Measurements from ENCODE around the gene BMP7. TPM values are rescaled to one million over a fixed set of nuclear protein-coding genes. Genes with fewer than 3 reads are reported as not detected.

Gene BMP7
- polyA plus RNA-seq, 1 donor from 2014 or later, result not detected

DNA sequence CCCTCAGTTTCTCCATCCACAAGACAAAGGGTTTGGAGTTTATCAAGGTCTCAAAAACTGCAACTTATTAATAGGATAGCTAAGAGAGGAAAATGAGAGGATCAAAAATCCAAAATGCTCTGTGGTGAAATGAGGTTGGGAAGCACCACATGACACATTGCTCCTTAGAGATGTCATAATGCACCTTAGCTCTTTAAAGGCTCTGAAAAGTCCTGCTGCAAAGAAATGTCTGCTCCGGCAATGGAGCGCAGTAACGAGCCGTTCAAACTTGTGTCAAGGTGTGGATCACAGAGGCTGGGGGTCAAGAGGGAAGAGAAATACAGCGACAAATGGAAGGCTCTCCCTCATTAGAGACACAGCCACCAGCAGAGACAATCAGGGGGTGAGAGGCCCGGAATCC lies 53.1 kb downstream of the BMP7 start:
- Mint-ChIP-seq H3K4me3 (no peak overlapping the region), H3K36me3 (no peaks in the 10 kb centered on the region), H3K4me1 (no peaks in the 10 kb centered on the region), H3K27me3 (peaks cover 14% of the 10 kb centered on the region), H3K9me3 (no peaks in the 10 kb centered on the region), H3K27ac (no peak overlapping the region)

DNA sequence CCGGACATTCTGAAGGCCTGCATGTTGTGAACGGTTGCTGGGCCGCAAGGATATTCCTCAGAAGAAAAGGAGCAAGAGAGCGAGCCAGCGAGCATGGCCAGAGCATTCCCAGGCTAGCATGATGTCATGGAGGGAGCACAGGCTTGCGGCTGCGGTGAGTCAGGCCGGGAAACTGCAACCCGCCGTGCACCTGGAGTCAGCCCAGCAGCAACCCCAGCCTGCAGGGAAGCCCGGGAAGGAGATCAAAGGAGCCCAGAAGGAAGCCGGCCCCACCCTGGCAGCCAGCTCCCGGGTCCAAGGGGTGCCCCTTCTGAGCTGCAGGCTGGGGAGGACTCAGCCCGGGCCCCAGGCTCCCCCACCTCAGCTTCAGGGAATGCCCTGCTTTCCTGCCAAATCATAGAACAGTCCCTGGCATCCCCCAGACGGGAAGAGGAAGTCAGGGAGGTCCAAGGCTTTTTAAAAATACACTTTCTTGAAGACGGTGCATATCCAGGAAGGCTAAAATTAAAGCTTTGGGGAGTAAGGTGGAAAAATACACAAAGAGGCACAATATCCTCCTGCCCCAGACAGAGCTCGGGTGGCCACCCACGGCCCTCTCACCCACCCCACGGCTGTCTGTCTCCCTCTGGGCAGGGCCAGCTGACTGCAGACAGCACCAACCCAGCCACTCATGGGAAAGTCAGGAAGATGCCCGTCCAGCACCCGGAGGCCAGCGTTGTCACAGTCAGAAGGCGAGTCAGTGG lies 53.7 kb downstream of the BMP7 start:
- no peaks in the 10 kb centered on the region for H3K4me1 Mint-ChIP-seq
- peaks cover 14% of the 10 kb centered on the region for H3K27me3 Mint-ChIP-seq
- H3K4me3 Mint-ChIP-seq, result no peak overlapping the region
- no peak overlapping the region for H3K27ac Mint-ChIP-seq
- H3K9me3 Mint-ChIP-seq, result no peaks in the 10 kb centered on the region
- H3K36me3 Mint-ChIP-seq, result no peaks in the 10 kb centered on the region

DNA sequence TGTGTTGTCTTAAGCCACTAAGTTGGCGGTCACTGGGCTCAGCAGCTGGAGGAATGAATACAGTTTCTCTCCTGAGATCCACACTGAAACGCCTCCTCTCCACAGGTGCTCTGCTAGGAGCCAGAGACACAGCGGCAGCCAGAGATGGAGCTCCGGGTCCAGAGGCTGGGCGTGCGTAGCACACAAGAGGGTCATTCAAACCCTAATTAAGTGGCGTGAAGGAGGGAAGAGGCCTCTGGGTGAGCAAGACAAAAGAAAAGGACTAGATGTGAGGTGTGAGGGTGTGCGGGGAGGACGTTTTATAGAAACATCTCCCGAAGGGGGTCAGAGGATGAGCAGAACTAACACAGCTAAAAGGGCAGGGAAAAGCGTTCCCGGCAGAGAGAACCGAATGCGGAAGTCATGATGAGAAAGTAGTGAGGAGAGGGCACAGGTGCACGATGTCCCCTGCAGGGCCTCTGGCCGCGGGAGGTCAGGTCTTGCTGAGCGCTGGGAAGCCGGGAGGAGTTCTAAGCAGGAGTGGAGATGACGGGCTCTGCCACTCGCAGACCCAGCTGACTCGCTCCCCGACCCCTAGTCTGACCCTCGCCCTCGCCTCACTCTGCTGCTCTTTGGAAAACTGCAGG lies 54.4 kb downstream of the BMP7 start:
- H3K36me3 Mint-ChIP-seq, result no peaks in the 10 kb centered on the region
- H3K4me3 Mint-ChIP-seq, result no peak overlapping the region
- H3K27ac Mint-ChIP-seq, result no peak overlapping the region
- no peaks in the 10 kb centered on the region for H3K4me1 Mint-ChIP-seq
- H3K27me3 Mint-ChIP-seq, result peaks cover 14% of the 10 kb centered on the region
- peaks cover 0 to 2% (median 0%) of the 10 kb centered on the region in 3 donors for H3K9me3 Mint-ChIP-seq

DNA sequence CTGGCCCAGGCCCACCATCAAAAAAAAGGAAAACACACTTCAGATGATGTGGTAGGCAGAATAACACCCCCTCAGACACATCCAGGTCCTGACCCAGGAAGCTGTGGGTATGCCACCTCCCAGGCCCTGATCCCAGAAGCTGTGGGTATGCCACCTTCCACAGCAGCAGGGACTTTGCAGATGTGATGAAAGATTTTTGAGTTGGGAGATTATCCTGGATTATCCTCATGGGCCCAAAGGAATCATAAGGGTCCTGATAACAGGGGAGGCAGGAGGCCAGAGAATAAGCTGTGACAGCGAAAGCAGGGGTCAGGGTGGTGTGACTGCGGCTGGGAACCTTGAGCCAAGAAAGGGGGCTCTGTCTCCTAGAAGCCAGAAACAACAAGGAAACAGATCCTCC lies 55.0 kb downstream of the BMP7 start:
- Mint-ChIP-seq H3K36me3 (no peaks in the 10 kb centered on the region), H3K9me3 (peaks cover 0 to 4% (median 0%) of the 10 kb centered on the region in 3 donors), H3K4me3 (no peak overlapping the region), H3K27me3 (peaks cover 14% of the 10 kb centered on the region), H3K4me1 (no peaks in the 10 kb centered on the region), H3K27ac (no peak overlapping the region)

DNA sequence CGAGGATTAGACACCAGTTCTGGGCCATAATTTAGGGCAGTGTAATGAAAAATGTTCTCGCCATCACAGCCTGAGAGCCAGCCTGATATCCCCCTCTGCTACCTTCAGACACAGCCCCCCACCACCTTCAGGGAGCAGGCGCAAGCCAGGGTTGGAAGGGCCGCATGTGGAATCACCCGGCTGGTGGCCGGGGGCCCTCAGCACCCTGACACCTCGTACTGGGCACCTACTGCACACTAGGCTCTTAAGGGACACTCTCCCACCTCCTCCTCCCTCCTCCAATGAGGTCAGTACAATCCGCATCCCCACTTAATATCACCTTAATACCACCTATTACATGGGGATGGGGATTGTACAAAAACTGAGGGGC lies 55.5 kb downstream of the BMP7 start:
- Mint-ChIP-seq H3K27ac (no peak overlapping the region), H3K9me3 (peaks cover 0 to 4% (median 2%) of the 10 kb centered on the region in 3 donors), H3K27me3 (peaks cover 13% of the 10 kb centered on the region), H3K4me1 (no peaks in the 10 kb centered on the region), H3K36me3 (no peaks in the 10 kb centered on the region), H3K4me3 (no peak overlapping the region)

DNA sequence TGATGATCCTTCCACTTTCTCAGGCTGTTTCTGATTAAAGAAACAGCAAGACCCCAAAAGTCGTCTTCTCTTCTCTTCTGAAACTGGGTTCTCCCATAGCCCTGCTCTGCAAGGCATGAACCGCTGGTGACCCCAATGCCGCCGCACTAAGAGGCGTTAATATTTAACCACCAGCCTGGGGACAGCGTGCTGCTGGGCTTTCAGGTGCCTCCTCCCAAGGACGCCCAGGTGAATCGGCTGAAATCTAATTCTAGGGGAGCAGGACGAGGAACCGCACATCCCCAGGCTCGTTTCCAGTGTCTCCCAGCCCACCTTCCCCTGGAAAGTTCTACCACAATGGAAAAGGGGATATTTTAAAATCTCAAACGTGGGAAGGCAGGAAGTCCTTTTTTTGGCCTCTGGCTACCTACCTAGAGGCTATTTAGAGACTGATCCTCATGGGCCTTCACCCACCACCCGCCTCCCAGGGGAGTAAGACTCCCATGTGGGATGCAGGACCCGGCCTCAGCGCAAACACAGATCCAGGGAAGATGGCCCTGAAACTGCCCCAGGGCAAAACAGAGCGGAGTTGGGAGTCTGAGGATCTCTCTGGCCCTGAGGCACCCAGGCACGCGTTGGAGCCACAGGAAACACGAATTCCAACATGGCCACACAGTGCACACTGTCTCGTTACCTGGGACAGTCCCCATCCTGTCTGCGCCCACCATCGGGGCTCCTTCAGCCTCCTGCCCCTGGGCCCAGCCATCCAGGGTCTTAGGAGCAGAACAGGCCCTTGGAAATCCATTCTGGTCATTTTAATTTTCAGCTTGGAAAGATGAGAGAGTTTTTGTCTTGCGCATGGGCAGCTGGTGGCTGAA lies 56.2 kb downstream of the BMP7 start:
- Mint-ChIP-seq H3K27me3 (peaks cover 12% of the 10 kb centered on the region), H3K9me3 (peaks cover 0 to 6% (median 4%) of the 10 kb centered on the region in 3 donors), H3K4me1 (no peaks in the 10 kb centered on the region), H3K36me3 (no peaks in the 10 kb centered on the region), H3K27ac (no peak overlapping the region), H3K4me3 (no peak overlapping the region)

DNA sequence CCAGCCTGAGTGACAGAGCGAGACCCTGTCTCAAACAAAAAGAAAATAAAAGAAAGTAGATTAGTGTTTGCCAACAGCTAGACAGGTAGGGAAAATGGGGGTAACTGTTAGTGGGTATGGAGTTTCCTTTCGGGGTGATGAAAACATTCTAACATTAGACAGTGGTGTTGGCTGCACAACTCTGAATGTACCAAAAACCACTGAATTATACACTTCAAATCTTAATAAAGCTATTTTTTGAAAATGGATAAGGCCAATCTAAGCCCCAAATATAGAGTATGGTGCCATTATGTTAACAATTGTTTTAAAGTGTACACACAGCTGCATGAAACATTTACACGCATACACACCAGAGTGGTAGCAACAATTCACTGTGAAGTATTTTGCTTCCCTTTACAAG lies 57.0 kb downstream of the BMP7 start:
- H3K36me3 Mint-ChIP-seq, result no peaks in the 10 kb centered on the region
- H3K27me3 Mint-ChIP-seq, result peaks cover 11% of the 10 kb centered on the region
- peaks cover 0 to 8% (median 4%) of the 10 kb centered on the region in 3 donors for H3K9me3 Mint-ChIP-seq
- no peaks in the 10 kb centered on the region for H3K4me1 Mint-ChIP-seq
- no peak overlapping the region for H3K4me3 Mint-ChIP-seq
- H3K27ac Mint-ChIP-seq, result no peak overlapping the region

DNA sequence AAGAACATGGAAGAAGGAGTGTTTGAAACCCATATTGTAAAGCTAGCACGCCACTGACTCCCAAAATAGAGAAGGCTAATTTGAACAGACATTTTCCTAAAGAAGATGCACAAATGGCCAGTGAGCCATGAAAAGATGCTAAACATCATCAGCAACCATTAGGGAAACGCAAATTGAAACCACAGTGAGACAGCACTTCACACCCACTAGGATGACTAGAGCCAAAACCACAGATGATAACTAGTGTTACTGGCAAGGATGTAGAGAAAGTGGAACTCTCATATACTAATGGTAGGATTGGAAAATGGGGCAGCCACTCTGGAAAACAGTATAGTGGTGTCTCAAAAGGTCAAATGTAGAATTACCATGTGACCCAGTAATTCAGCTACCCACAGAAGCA lies 58.2 kb downstream of the BMP7 start:
- Mint-ChIP-seq H3K9me3 (peaks cover 0 to 8% (median 4%) of the 10 kb centered on the region in 3 donors), H3K4me1 (no peaks in the 10 kb centered on the region), H3K36me3 (no peaks in the 10 kb centered on the region), H3K27ac (no peak overlapping the region), H3K27me3 (peaks cover 11% of the 10 kb centered on the region), H3K4me3 (no peak overlapping the region)

DNA sequence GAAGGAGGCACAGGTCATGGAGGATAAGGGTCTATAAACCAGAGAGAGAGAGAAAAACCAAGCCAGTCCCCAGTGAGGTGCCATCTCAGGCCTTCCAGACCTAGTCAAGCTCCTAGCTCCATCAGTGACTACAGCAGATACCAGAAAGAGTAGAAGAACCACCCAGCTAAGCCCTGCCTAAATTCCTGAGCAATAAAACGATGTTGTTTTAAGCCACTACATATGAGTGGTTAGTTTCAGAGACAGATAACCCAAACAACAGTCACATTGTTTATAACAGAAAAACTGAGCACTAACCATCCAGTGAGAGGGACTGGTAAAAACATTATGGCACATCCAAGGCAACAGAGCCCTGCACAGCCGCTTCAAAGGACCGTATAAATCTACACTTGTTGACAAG lies 59.2 kb downstream of the BMP7 start:
- H3K27me3 Mint-ChIP-seq, result peaks cover 6% of the 10 kb centered on the region
- no peak overlapping the region for H3K4me3 Mint-ChIP-seq
- H3K36me3 Mint-ChIP-seq, result no peaks in the 10 kb centered on the region
- H3K4me1 Mint-ChIP-seq, result no peaks in the 10 kb centered on the region
- no peak overlapping the region for H3K27ac Mint-ChIP-seq
- H3K9me3 Mint-ChIP-seq, result peaks cover 0 to 8% (median 4%) of the 10 kb centered on the region in 3 donors

DNA sequence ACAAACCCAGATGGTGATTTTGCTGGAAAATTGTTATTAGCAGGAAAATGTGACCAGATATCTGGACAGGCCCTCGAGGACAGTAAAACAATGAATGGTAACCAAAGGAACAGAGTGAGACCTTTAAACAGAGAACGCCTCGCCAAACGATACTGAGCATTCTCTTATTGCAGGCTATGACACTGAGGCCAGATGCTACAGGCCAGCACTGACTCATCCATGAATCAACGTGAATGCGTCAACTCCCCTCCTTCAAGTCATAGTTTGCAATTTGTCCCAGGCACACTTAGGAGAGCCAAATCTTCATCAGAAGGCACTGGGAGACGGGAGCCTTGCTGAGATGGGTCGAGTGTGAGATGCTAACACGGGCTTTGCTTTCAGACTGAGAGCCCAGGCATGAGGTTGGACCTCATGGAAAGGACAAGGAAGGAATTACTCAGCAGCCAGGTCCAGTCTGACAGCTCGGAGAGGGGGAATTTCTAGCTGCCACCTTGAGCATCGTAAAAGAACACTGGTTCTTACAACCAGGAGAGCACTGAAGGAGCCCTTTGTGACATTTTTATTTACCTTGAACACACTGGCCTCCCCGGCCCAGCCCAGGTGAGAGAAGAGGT lies 60.7 kb downstream of the BMP7 start:
- no peak overlapping the region for H3K4me3 Mint-ChIP-seq
- no peak overlapping the region for H3K27ac Mint-ChIP-seq
- H3K4me1 Mint-ChIP-seq, result no peaks in the 10 kb centered on the region
- H3K9me3 Mint-ChIP-seq, result peaks cover 0 to 8% (median 4%) of the 10 kb centered on the region in 3 donors
- H3K36me3 Mint-ChIP-seq, result no peaks in the 10 kb centered on the region
- peaks cover 3% of the 10 kb centered on the region for H3K27me3 Mint-ChIP-seq

DNA sequence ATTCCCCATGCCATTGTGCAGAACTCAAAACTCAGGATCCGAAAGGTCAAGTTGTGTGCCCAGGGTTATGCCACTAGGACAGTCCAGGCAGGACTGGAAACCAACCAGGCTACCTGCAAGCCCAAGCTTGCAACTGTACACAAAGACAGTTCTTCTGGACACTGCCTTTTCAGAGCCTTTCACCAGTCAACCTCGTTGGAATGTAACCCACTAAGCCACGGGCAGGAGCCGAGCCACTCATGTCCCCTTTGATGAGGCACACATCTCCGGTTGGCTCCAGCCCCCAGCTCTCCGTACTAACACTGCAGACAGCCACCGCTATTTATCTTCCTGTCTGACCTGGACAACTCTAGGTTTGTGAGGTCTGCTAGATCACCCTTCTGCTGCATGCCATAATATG lies 62.5 kb downstream of the BMP7 start:
- H3K4me1 Mint-ChIP-seq, result no peaks in the 10 kb centered on the region
- H3K9me3 Mint-ChIP-seq, result peaks cover 0 to 8% (median 4%) of the 10 kb centered on the region in 3 donors
- no peaks in the 10 kb centered on the region for H3K27me3 Mint-ChIP-seq
- H3K4me3 Mint-ChIP-seq, result no peak overlapping the region
- no peak overlapping the region for H3K27ac Mint-ChIP-seq
- no peaks in the 10 kb centered on the region for H3K36me3 Mint-ChIP-seq

DNA sequence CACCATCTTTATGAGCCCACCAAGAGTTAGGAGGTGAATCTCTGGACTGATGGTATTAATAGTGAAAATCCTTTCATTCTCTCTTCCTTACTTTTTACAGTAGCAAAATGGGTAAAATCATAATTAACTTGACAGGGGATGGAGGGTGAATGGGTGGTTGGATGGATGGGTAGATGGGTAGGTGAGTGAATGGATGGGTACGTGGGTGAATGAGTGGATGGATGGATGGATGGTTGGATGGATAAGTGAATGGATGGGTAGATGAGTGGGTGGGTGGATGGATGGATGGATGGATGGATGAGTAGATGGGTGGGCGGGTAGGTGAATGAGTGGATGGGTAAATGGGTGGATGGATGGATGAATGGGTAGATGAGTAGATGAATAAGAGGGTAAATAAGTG lies 63.2 kb downstream of the BMP7 start:
- H3K4me3 Mint-ChIP-seq, result no peak overlapping the region
- no peak overlapping the region for H3K27ac Mint-ChIP-seq
- H3K4me1 Mint-ChIP-seq, result no peaks in the 10 kb centered on the region
- peaks cover 0 to 8% (median 4%) of the 10 kb centered on the region in 3 donors for H3K9me3 Mint-ChIP-seq
- no peaks in the 10 kb centered on the region for H3K27me3 Mint-ChIP-seq
- H3K36me3 Mint-ChIP-seq, result no peaks in the 10 kb centered on the region

DNA sequence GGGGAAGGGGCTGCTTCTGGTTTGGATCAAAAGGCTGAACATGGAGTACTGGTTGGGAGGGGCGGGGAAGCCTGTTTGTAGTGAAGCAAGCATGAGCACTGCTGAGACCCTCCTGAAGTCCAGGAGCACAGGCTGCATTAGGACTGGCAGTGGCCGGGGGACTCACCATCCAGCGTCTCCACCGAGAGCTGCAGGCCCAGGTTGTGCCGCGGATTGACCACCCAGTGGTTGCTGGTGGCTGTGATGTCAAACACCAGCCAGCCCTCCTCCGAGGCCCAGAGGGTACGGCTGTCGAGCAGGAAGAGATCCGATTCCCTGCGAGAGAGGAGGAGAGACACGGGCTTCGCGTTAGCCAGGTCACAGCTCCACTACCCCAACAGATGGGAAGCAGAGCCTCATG lies 64.1 kb downstream of the BMP7 start:
- Mint-ChIP-seq H3K27ac (no peak overlapping the region), H3K9me3 (peaks cover 0 to 8% (median 4%) of the 10 kb centered on the region in 3 donors), H3K27me3 (no peaks in the 10 kb centered on the region), H3K4me3 (no peak overlapping the region), H3K36me3 (no peaks in the 10 kb centered on the region), H3K4me1 (no peaks in the 10 kb centered on the region)

DNA sequence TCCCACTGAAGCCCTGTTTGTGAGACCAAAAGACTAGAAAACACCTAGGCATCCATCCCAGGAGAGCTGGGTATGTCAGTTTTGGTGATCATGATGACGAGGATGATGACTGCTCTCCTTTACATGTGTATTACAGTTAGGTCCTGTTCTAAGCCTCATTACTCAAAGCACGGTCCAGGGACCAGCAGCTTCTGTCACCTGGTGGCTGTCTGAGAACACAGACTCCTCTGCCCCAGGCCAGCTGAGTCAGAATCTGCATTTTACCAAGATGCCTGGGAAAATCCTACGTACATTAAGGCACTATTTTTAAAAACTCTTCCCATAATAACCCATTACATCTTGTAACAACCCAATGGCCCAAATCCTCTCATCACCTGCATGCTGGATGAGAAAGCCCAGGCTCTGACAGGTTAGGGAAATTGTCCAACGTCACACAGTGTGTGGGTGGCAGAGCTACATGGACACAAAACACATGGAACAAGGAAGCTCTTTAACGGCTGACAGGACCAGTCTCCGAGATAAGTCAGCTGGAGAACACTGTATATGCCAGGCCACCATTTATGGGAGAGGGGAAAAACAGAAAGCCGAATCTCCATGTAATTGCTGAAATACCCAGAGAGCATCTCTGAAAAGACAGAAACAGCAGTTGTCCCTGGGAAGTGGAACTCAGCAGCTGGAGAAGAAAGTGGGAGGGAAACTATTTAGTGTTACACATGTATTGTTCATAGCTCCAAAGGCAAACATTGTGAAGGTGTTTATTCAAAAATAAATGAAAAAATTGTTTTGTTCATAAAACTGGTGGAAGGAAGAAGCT lies 65.4 kb downstream of the BMP7 start:
- Mint-ChIP-seq H3K36me3 (no peaks in the 10 kb centered on the region), H3K27me3 (no peaks in the 10 kb centered on the region), H3K9me3 (peaks cover 0 to 6% (median 0%) of the 10 kb centered on the region in 3 donors), H3K4me3 (no peak overlapping the region), H3K27ac (no peak overlapping the region), H3K4me1 (no peaks in the 10 kb centered on the region)

All from IgD-negative memory B cell (primary cell).